ENCODE measurements around the gene NRM. TPM values are rescaled to one million over a fixed set of nuclear protein-coding genes. Genes with fewer than 3 reads are reported as not detected.

Gene NRM
- total and polyA plus RNA-seq, 2 of the 13 experiments (the other 11 are each of a cell fraction or from before 2014, with no cell fraction given) = 12.5 to 16.0 TPM

DNA sequence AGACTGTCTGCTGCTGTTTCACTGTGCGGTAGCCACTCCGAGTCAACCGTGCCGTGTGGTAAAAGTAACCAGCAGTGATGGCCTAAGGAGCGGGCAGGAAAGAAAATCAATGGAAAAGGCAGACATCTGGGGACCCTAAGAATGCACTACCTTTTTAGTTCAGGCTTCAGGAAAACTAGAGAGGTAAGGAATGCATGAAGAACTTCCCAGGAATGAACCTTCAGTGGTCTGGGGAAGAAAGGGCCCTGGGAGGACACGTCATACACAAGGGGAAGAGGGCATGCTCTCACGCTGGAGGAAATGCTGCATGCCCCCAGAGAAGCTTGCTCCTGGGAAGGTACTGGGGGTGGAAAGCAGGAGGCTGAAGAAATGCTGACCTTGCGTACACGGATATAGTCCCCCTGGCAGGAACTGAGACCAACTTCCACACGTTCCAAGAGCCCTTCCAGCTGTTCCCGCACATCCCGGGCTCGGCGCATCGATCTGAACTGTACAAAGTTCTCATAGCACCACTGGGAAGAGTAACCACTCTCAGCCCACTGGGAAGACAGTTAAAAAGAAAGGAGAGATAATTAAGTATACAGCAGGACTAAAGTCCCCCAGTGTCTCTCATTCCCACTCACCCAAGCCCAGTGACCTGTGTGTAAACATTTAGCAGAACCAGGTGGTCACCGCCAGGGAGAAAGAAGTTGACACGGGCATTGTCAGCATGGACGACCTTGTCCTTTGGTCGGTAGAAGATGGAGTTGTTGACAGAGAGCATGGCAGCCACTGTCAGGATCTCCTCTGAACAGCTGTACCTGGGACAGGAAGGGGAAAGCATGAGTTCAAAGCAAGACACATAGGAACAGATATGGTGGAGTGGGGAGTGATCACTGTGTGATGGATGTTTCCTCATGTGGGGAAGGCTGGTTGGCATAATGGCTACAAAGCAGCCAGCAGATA lies 35.7 kb downstream of the NRM start (continued):
- TF ChIP-seq ZNF598 (CRISPR knock-in tag; IDR thresholded peaks at IDR 0.05; ENCODE audit: borderline replicate concordance) (peak; percentile 49; the same call in 1 of the 2 replicates), TARDBP (CRISPR knock-in tag; IDR thresholded peaks at IDR 0.05) (peak; percentile 97), ZNF317 (CRISPR knock-in tag; IDR thresholded peaks at IDR 0.05) (peak; percentile 63), SKI (IDR thresholded peaks at IDR 0.05; ENCODE audit: partially characterized antibody) (peak; percentile 70), EZH2 (conservative IDR thresholded peaks at IDR 0.05; ENCODE audit: low read depth, low read length) (no peak), SMAD3 (CRISPR knock-in tag; IDR thresholded peaks at IDR 0.05) (0 out of 2 replicates have a peak, but pooled peaks have one; percentile 62), ZNF292 (CRISPR knock-in tag; IDR thresholded peaks at IDR 0.05; ENCODE audit: borderline replicate concordance, low read depth) (peak; percentile 93; the same call in 1 of the 2 replicates), WIZ (CRISPR knock-in tag; IDR thresholded peaks at IDR 0.05) (peak; percentile 92), YY1 (IDR thresholded peaks at IDR 0.05; ENCODE audit: insufficient read depth, insufficient replicate concordance, low read depth, low read length) (peak; percentile 88), ZNF772 (CRISPR knock-in tag; IDR thresholded peaks at IDR 0.05) (peak; percentile 49; the same call in 1 of the 2 replicates), KDM1A (CRISPR knock-in tag; IDR thresholded peaks at IDR 0.05) (peak; percentile 94), SPEN (CRISPR knock-in tag; IDR thresholded peaks at IDR 0.05; ENCODE audit: low read depth) (peak; percentile 84; the same call in 1 of the 2 replicates), MIER3 (CRISPR knock-in tag; IDR thresholded peaks at IDR 0.05; ENCODE audit: borderline replicate concordance) (peak; percentile 95; the same call in 1 of the 2 replicates), HOXD1 (CRISPR knock-in tag; IDR thresholded peaks at IDR 0.05) (peak; percentile 51; the same call in 1 of the 2 replicates), ZBTB46 (CRISPR knock-in tag; IDR thresholded peaks at IDR 0.05; ENCODE audit: borderline replicate concordance) (0 out of 2 replicates have a peak, but pooled peaks have one; percentile 2), ZBTB42 (CRISPR knock-in tag; IDR thresholded peaks at IDR 0.05) (peak; percentile 94), TCF7 (IDR thresholded peaks at IDR 0.05; ENCODE audit: low read depth) (peak; percentile 68; the same call in 1 of the 2 replicates), MTF1 (CRISPR knock-in tag; IDR thresholded peaks at IDR 0.05) (no peak), UBTF (CRISPR knock-in tag; IDR thresholded peaks at IDR 0.05) (peak; percentile 54), ZNF296 (CRISPR knock-in tag; conservative IDR thresholded peaks at IDR 0.05) (no peak; the same call in 1 of the 2 replicates), MEIS2 (CRISPR knock-in tag; IDR thresholded peaks at IDR 0.05) (peak; percentile 94)
- TF ChIP-seq, protein P1, sequence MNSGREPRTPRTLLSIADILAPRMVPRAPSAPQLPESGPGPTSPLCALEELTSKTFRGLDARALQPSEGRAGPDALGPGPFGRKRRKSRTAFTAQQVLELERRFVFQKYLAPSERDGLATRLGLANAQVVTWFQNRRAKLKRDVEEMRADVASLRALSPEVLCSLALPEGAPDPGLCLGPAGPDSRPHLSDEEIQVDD (CRISPR knock-in tag; IDR thresholded peaks at IDR 0.05; ENCODE audit: borderline replicate concordance) = no peak; the same call in 1 of the 2 replicates
- TF ChIP-seq, protein P2, sequence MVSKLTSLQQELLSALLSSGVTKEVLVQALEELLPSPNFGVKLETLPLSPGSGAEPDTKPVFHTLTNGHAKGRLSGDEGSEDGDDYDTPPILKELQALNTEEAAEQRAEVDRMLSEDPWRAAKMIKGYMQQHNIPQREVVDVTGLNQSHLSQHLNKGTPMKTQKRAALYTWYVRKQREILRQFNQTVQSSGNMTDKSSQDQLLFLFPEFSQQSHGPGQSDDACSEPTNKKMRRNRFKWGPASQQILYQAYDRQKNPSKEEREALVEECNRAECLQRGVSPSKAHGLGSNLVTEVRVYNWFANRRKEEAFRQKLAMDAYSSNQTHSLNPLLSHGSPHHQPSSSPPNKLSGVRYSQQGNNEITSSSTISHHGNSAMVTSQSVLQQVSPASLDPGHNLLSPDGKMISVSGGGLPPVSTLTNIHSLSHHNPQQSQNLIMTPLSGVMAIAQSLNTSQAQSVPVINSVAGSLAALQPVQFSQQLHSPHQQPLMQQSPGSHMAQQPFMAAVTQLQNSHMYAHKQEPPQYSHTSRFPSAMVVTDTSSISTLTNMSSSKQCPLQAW (CRISPR knock-in tag; IDR thresholded peaks at IDR 0.05) = peak; percentile 99

Measured in HepG2 (cell line).